Stimulated activated CD8-positive, alpha-beta memory T cell treated with anti-CD3 and anti-CD28 coated beads, Interleukin-12 subunit alpha, Interleukin-12 subunit beta, amount 100 ng/mL, for 24 hours (primary cell): ENCODE data around the gene RYR2.
"Not testable (repeated sequence)": the region's sequence is repeated elsewhere in the genome, so short reads cannot be mapped to it uniquely, and the experiment has no call there.

ENCODE experiments used
- DNase-seq: peaks from one replicate; pipeline ENCODE4 v3.0.0-alpha.2; 2020; ENCODE audit errors: extremely low read depth

RYR2 gene

GRCh38 chr1:237084341-237085077 is 42.5 kb downstream of the RYR2 start:
- DNase-seq, result no peak

- no peak for DNase-seq
Measured at GRCh38 chr1:237091691-237092090, 49.7 kb downstream of the RYR2 start.

GRCh38 chr1:237093691-237094090 is 51.7 kb downstream of the RYR2 start:
- no peak for DNase-seq

GRCh38 chr1:237098541-237098940 is 56.6 kb downstream of the RYR2 start:
- DNase-seq, result no peak

GRCh38 chr1:237103021-237103420 is 61.0 kb downstream of the RYR2 start:
- no peak for DNase-seq

GRCh38 chr1:237104096-237104495 is 62.1 kb downstream of the RYR2 start:
- DNase-seq, result no peak

- no peak for DNase-seq
Measured at GRCh38 chr1:237105826-237106225, 63.8 kb downstream of the RYR2 start.

GRCh38 chr1:237108297-237109040 is 66.5 kb downstream of the RYR2 start:
- DNase-seq, result no peak

- no peak for DNase-seq
Measured at GRCh38 chr1:237111807-237112206, 69.8 kb downstream of the RYR2 start.

GRCh38 chr1:237112663-237113062 is 70.7 kb downstream of the RYR2 start:
- DNase-seq, result no peak

- DNase-seq, result no peak
Measured at GRCh38 chr1:237115035-237115434, 73.1 kb downstream of the RYR2 start.

- no peak for DNase-seq
Measured at GRCh38 chr1:237119091-237119490, 77.1 kb downstream of the RYR2 start.

- DNase-seq, result no peak
Measured at GRCh38 chr1:237120683-237121082, 78.7 kb downstream of the RYR2 start.

GRCh38 chr1:237124856-237125462 is 83.0 kb downstream of the RYR2 start:
- no peak for DNase-seq

- DNase-seq, result no peak
Measured at GRCh38 chr1:237126180-237126579, 84.2 kb downstream of the RYR2 start.

GRCh38 chr1:237127301-237127700 is 85.3 kb downstream of the RYR2 start:
- DNase-seq, result not testable (repeated sequence)

GRCh38 chr1:237133921-237134320 is 91.9 kb downstream of the RYR2 start:
- DNase-seq, result no peak

GRCh38 chr1:237134929-237135328 is 92.9 kb downstream of the RYR2 start:
- no peak for DNase-seq

GRCh38 chr1:237138551-237138950 is 96.6 kb downstream of the RYR2 start:
- no peak for DNase-seq

- no peak for DNase-seq
Measured at GRCh38 chr1:237139732-237140131, 97.7 kb downstream of the RYR2 start.

GRCh38 chr1:237140986-237141385 is 99.0 kb downstream of the RYR2 start:
- no peak for DNase-seq

GRCh38 chr1:237141502-237141901 is 99.5 kb downstream of the RYR2 start:
- DNase-seq, result no peak
